HepG2 (cell line): ENCODE data around the gene CYB5A. TPM values are rescaled to one million over a fixed set of nuclear protein-coding genes. Genes with fewer than 3 reads are reported as not detected.

Source experiments
- CREB1 ChIP-seq, 2 experiments: fragments of 450-650 bp in 1 of 2; IDR thresholded peaks; 2 replicates each; pipeline ENCODE4 v1.6.1; 2016 to 2017; ENCODE audit warnings: control low read depth in 1 of 2, mild to moderate bottlenecking in 1 of 2, missing compliant biosample characterization in 1 of 2, missing genetic modification characterization in 1 of 2
- CREBL2 ChIP-seq: sonication (generic); formaldehyde crosslinking; IDR thresholded peaks from 2 replicates; pipeline ENCODE4 v1.8.1; 2023; ENCODE audit warnings: missing genetic modification reagents, mild to moderate bottlenecking, borderline replicate concordance
- MAZ ChIP-seq, 2 experiments: sonication (generic) in 1 of 2; formaldehyde crosslinking in 1 of 2; IDR thresholded peaks; 2 replicates each; pipeline versions ENCODE4 v1.5.0 to v1.6.1; 2012 to 2020; ENCODE audit warnings: low read depth in 2 of 2, mild to moderate bottlenecking in 2 of 2, borderline replicate concordance in 1 of 2, improper control_type of control experiment in 1 of 2, low read length in 1 of 2, missing genetic modification reagents in 1 of 2, moderate library complexity in 1 of 2
- MXD4 ChIP-seq: IDR thresholded peaks from 2 replicates; pipeline ENCODE4 v1.6.1; 2016; ENCODE audit warnings: mild to moderate bottlenecking, missing biosample characterization, missing genetic modification reagents
- NR2F6 ChIP-seq, 2 experiments: IDR thresholded peaks; 2 replicates each; pipeline ENCODE4 v1.6.1; 2016; ENCODE audit warnings: antibody characterized with exemption in 1 of 2, mild to moderate bottlenecking in 1 of 2
- PRDM10 ChIP-seq: sonication (generic); formaldehyde crosslinking; IDR thresholded peaks from 2 replicates; pipeline ENCODE4 v1.4.0; 2020; ENCODE audit warnings: low read depth, missing genetic modification reagents
- SMAD1 ChIP-seq: sonication (generic); formaldehyde crosslinking; IDR thresholded peaks from 2 replicates; pipeline ENCODE4 v1.4.0; 2020; ENCODE audit warnings: missing genetic modification reagents, low read depth, mild to moderate bottlenecking, borderline replicate concordance
- SP5 ChIP-seq: IDR thresholded peaks from 2 replicates; pipeline ENCODE4 v1.6.1; 2016; ENCODE audit warnings: low read depth, borderline replicate concordance
- THRA ChIP-seq: sonication (generic); formaldehyde crosslinking; IDR thresholded peaks from 2 replicates; pipeline ENCODE4 v1.4.0; 2020; ENCODE audit warnings: missing genetic modification reagents, borderline replicate concordance
- USF2 ChIP-seq, 2 experiments: sonication (generic) in 1 of 2; formaldehyde crosslinking in 1 of 2; IDR thresholded peaks; 2 replicates each; pipeline versions ENCODE4 v1.5.1 to v1.6.1; 2011 to 2020; ENCODE audit warnings: borderline replicate concordance in 1 of 2, low read depth in 1 of 2, low read length in 1 of 2, mild to moderate bottlenecking in 1 of 2, missing genetic modification reagents in 1 of 2, moderate library complexity in 1 of 2
- XBP1 ChIP-seq: sonication (generic); formaldehyde crosslinking; IDR thresholded peaks from 2 replicates; pipeline ENCODE4 v1.5.0; 2020; ENCODE audit warnings: missing genetic modification reagents
- ZBTB4 ChIP-seq: sonication (generic); formaldehyde crosslinking; IDR thresholded peaks from 2 replicates; pipeline ENCODE4 v1.4.0; 2020; ENCODE audit warnings: missing genetic modification reagents, mild to moderate bottlenecking, borderline replicate concordance
- ZFAT ChIP-seq: sonication (generic); formaldehyde crosslinking; conservative IDR thresholded peaks from 2 replicates; pipeline ENCODE4 v1.8.1; 2023; ENCODE audit warnings: missing genetic modification reagents, inconsistent platforms
- ZSCAN20 ChIP-seq: sonication (generic); formaldehyde crosslinking; IDR thresholded peaks from 2 replicates; pipeline ENCODE4 v1.4.0; 2020; ENCODE audit warnings: missing genetic modification reagents, mild to moderate bottlenecking, borderline replicate concordance
- polyA plus RNA-seq, 8 experiments: library from polyadenylated mRNA; depleted of rRNA in 3 of 8; stranded (reverse) in 7 of 8; unstranded in 1 of 8; fragments of >200 nt; fragmentation: Illumina TruSeq in 4 of 8; extraction: Trizol in 4 of 8; gene quantifications; 2 replicates each; pipeline versions ENCODE4 v1.2.1 to v1.2.3, GENCODE V29; 2011 to 2016; ENCODE audit warnings: low read depth in 4 of 8, missing spikeins in 1 of 8, mixed read lengths in 1 of 8; ENCODE audit not compliant: insufficient read depth in 1 of 8
- total RNA-seq, 5 experiments: library from RNA; depleted of rRNA; stranded (reverse); fragments of >200 nt; fragmentation: Illumina TruSeq; extraction: Trizol; gene quantifications; 2 replicates each; pipeline ENCODE4 v1.2.3, GENCODE V29; 2016; ENCODE audit warnings: low read depth in 1 of 5

The CYB5A gene
- total and polyA plus RNA-seq, 2 of the 13 experiments (the other 11 are each of a cell fraction or from before 2014, with no cell fraction given) = 215 to 356 TPM

GRCh38 chr18:74291771-74292540 is at the start of gene CYB5A (continued):
- TF ChIP-seq PRDM10 (CRISPR knock-in tag) = peak; percentile 64; the same call in 1 of the 2 replicates
- no peak for TF ChIP-seq ZBTB4
- TF ChIP-seq ZSCAN20 (CRISPR knock-in tag) = no peak
- TF ChIP-seq SMAD1 = peak; percentile 22; the same call in 1 of the 2 replicates
- TF ChIP-seq MAZ (IDR thresholded peaks at IDR 0.05; ENCODE audit: borderline replicate concordance, low read depth, low read length) = peak; percentile 53; the same call in 1 of the 2 replicates
- TF ChIP-seq MAZ (CRISPR knock-in tag; IDR thresholded peaks at IDR 0.05; ENCODE audit: low read depth) = peak; percentile 47
- TF ChIP-seq THRA (CRISPR knock-in tag) = no peak; the same call in 1 of the 2 replicates
- no peak for TF ChIP-seq ZFAT
- TF ChIP-seq CREB1 (IDR thresholded peaks at IDR 0.05) = peak; percentile 81
- TF ChIP-seq CREB1 (CRISPR knock-in tag; IDR thresholded peaks at IDR 0.05) = peak; percentile 88
- peak; percentile 42; the same call in 1 of the 2 replicates for TF ChIP-seq CREBL2 (CRISPR knock-in tag)
- TF ChIP-seq XBP1 (CRISPR knock-in tag) = peak; percentile 59; the same call in 1 of the 2 replicates
- TF ChIP-seq NR2F6 (IDR thresholded peaks at IDR 0.05) = peak; percentile 72
- TF ChIP-seq NR2F6 (CRISPR knock-in tag; IDR thresholded peaks at IDR 0.05) = peak; percentile 86
- TF ChIP-seq MXD4 = peak; percentile 75; the same call in 1 of the 2 replicates
- TF ChIP-seq SP5 = peak; percentile 58; the same call in 1 of the 2 replicates
- TF ChIP-seq USF2 (IDR thresholded peaks at IDR 0.05; ENCODE audit: low read depth, low read length) = no peak
- peak; percentile 2; the same call in 1 of the 2 replicates for TF ChIP-seq USF2 (CRISPR knock-in tag; IDR thresholded peaks at IDR 0.05; ENCODE audit: borderline replicate concordance)
